IPS-18a (cell line): ENCODE data around the gene GRAP2.
"Not testable (repeated sequence)": the region's sequence is repeated elsewhere in the genome, so short reads cannot be mapped to it uniquely, and the experiment has no call there.

Experiments
- H3K27ac ChIP-seq: one replicate; pipeline ENCODE4 v1.5.1; 2013; ENCODE audit warnings: low read length
- H3K27me3 ChIP-seq: one replicate; pipeline ENCODE4 v1.6.1; 2013; ENCODE audit warnings: mild to moderate bottlenecking, low read length; ENCODE audit not compliant: control insufficient read depth, insufficient read depth
- H3K36me3 ChIP-seq: one replicate; pipeline ENCODE4 v1.6.1; 2013; ENCODE audit warnings: low read depth, low read length; ENCODE audit not compliant: control insufficient read depth
- H3K4me1 ChIP-seq: one replicate; pipeline ENCODE4 v1.6.1; 2013; ENCODE audit warnings: low read depth, low read length; ENCODE audit not compliant: control insufficient read depth
- H3K4me3 ChIP-seq: one replicate; pipeline ENCODE4 v1.5.1; 2013; ENCODE audit warnings: low read length
- H3K9ac ChIP-seq: one replicate; pipeline ENCODE4 v1.6.1; 2013; ENCODE audit warnings: mild to moderate bottlenecking, low read length, moderate library complexity
- H3K9me3 ChIP-seq: one replicate; pipeline ENCODE4 v1.6.1; 2013; ENCODE audit warnings: low read depth, low read length; ENCODE audit not compliant: control insufficient read depth

The GRAP2 gene

DNA sequence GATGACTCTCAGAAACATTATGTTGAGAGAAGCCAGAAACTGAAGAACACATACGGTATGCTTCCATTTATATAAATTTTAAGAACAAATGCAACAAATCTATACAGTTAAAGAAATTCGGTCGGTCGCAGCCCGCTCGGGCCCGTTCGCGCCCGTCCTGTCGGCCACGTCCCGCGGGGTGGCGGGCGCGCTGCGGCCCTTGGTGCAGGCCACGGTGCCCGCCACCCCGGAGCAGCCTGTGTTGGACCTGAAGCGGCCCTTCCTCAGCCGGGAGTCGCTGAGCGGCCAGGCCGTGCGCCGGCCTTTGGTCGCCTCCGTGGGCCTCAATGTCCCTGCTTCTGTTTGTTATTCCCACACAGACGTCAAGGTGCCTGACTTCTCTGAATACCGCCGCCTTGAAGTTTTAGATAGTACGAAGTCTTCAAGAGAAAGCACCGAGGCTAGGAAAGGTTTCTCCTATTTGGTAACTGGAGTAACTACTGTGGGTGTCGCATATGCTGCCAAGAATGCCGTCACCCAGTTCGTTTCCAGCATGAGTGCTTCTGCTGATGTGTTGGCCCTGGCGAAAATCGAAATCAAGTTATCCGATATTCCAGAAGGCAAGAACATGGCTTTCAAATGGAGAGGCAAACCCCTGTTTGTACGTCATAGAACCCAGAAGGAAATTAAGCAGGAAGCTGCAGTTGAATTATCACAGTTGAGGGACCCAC, 25.6 kb upstream of the GRAP2 start:
- H3K9me3 ChIP-seq, H3K4me3 ChIP-seq, H3K4me1 ChIP-seq, H3K27ac ChIP-seq, H3K27me3 ChIP-seq, H3K36me3 ChIP-seq, H3K9ac ChIP-seq: not testable (repeated sequence)

DNA sequence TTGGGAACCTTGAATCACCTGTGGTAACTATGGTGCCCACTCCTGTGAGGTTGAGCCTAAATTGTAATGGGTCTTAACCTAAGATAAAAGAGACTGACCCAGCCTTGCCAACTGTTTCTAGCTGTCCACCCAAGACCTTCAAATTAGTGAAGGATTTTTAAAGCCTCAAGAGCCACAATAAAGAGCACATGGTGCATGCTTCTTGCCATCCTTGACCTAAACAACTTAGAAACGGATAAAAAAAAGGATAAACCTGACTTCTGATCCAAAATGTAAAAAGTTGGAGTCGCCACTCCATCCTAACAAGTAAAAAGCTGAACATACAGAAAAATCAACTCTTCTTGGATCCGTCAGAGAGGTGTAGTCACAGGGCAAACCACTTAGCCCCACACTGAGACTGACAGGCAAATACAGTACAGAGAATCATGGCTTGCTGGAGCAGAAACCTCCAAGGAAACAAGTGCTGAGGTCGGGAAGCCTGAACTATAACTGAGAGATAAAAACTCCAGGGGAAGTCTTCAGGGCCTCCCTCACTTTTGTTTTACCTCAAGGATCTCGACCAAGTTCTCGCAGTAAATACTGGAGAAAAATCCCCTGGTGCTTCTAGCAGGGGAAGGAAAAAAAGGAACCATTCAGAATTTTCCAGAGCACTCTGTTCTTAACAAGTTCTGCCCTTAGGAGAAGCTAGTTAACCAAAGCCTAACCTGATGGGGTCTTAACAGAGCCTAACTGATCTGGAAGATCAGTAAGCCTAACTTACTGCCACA, 23.6 kb upstream of the GRAP2 start:
- Histone ChIP-seq H3K27me3 (no peaks in the 10 kb centered on the region), H3K36me3 (no peaks in the 10 kb centered on the region), H3K9me3 (no peaks in the 10 kb centered on the region), H3K4me3 (no peak overlapping the region), H3K9ac (no peak overlapping the region), H3K27ac (no peak overlapping the region), H3K4me1 (no peaks in the 10 kb centered on the region)

DNA sequence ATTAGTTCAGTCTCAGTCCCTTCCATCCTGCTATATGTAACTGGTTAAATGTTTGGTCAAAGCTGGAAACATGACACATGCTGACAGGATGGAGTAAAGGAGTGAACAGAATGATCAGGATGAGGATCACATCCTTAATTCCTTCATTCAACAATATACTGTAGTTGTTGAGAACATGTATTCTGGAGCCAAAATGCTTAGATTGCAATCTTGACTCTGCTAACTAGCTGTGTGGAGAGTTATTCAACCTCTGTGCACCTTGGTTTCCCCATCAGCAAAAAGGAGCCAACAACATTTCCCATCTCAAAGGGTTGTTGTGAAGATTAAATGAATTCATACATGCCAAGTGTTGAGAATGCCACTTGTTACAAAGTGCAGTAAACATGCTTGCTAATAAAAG, 20.2 kb upstream of the GRAP2 start:
- Histone ChIP-seq H3K27me3 (no peaks in the 10 kb centered on the region), H3K4me1 (no peaks in the 10 kb centered on the region), H3K9me3 (no peaks in the 10 kb centered on the region), H3K27ac (no peak overlapping the region), H3K9ac (no peak overlapping the region), H3K36me3 (no peaks in the 10 kb centered on the region), H3K4me3 (no peak overlapping the region)

DNA sequence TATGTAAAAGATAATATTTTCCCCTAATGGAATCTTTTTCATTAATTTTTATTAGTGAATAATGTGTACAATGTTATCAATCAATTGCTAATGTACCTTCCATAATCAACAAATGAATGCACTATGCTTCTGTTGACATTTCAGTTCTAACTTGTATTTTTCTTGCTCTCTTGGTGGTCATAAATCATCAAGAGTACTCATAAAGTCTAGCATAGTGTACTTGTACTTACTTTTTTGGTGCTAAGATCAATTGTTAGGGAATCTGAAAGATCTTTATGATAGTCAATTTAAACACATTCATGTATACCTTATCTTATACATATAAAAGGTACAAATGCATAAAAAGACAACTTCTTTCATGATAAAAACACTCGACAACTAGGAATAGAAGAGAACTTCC, 17.8 kb upstream of the GRAP2 start:
- Histone ChIP-seq H3K27ac (no peak overlapping the region), H3K9me3 (no peaks in the 10 kb centered on the region), H3K36me3 (no peaks in the 10 kb centered on the region), H3K4me1 (no peaks in the 10 kb centered on the region), H3K27me3 (no peaks in the 10 kb centered on the region), H3K4me3 (no peak overlapping the region), H3K9ac (no peak overlapping the region)

DNA sequence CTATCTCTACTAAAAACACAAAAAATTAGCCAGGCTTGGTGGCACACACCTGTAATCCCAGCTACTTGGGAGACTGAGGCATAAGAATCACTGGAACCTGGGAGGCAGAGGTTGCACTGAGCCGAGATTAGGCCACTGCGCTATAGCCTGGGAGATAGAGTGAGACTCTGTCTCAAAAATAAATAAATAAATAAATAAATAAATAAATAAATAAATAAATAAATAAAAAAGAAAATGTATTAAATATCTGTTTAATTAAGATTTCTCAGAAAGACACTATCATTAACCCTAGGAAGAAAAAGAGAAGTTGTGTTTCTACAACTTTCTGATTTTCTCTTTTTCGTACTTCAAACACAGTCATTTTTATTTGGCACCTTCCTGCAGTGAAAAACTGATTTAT, 11.0 kb upstream of the GRAP2 start:
- H3K36me3 ChIP-seq, H3K9ac ChIP-seq, H3K4me3 ChIP-seq, H3K9me3 ChIP-seq, H3K27me3 ChIP-seq, H3K4me1 ChIP-seq, H3K27ac ChIP-seq: not testable (repeated sequence)

DNA sequence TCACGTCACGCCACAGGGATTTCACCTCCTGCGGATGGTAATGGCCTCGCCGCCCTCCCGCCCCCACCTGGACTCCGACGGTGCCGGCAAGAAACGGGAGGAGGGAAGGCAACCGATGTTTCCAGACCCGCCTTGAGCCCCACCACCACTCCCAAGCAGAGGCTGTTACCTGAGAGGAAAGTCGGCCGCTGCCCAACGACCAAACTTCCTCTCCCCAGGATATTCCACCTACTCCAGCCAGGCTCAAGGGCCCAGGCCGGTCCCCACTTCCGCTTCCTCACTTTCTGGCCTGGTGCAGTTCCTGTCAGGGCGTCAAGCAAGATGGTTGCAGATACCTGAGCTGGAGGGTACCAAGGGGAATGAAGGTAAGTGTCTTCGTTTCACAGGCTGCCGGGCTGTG, 7.4 kb upstream of the GRAP2 start, which contains the start of gene ENTHD1:
Gene ENTHD1, minus strand, starts transcription at position 235 of the 400 bp plus-strand sequence. CDS start 6,012 bp downstream, outside the sequence.
- H3K9ac ChIP-seq: no peak within 1 kb of the TSS
- H3K27me3 ChIP-seq: no peaks in the 10 kb centered on the region
- H3K4me1 ChIP-seq: no peaks in the 10 kb centered on the region
- H3K9me3 ChIP-seq: no peaks in the 10 kb centered on the region
- H3K36me3 ChIP-seq: no peaks in the 10 kb centered on the region
- no peak within 1 kb of the TSS for H3K27ac ChIP-seq
- no peak within 1 kb of the TSS for H3K4me3 ChIP-seq

DNA sequence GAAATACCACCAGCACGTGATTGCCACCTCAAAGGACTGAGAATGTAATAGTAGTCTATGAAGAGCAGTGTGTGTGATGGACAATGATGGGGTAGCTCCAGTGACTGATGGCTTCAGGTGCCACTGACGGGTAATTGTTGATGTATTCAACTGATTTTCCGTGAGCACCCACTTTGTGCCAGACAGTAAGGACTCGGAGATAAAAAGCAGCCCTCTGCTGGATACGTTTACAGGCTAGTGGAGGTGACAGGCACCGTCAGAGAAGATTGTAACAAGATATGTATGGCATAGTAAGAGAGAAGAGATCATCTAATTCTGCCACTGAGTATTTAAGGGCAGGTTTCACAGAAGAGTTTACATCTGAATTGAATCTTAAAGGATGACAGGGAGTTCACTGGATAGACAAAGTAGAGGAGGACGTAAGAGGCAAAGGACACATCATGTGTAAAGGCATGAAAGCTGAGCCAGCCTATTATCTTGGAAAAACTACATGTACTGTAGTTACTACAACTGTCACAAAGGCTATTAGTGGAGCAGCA, 6.3 kb upstream of the GRAP2 start:
- Histone ChIP-seq H3K36me3 (no peaks in the 10 kb centered on the region), H3K4me1 (no peaks in the 10 kb centered on the region), H3K9ac (no peak overlapping the region), H3K27ac (no peak overlapping the region), H3K27me3 (no peaks in the 10 kb centered on the region), H3K9me3 (no peaks in the 10 kb centered on the region), H3K4me3 (no peak overlapping the region)

DNA sequence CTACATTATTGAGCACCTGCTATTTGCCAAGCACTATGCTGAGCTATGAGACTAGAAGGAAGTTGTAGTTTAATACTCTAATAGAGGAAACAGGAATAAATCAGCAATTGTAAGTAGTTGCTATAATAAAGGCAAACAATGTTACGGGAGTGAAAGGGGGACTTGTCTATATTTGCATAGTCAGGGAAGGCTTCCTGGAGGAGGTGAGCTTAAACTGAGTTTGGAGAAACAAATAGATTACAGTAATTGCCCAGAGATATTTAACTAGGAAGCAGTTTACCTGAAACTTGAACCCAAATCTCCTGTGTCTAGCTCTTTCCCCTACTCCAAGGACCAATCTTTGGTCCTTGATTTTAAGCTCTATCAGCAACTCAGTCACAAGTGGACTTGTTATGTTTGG, 5.2 kb upstream of the GRAP2 start:
- H3K4me3 ChIP-seq: no peak overlapping the region
- H3K9ac ChIP-seq: no peak overlapping the region
- no peaks in the 10 kb centered on the region for H3K27me3 ChIP-seq
- no peaks in the 10 kb centered on the region for H3K9me3 ChIP-seq
- no peaks in the 10 kb centered on the region for H3K4me1 ChIP-seq
- no peaks in the 10 kb centered on the region for H3K36me3 ChIP-seq
- no peak overlapping the region for H3K27ac ChIP-seq

DNA sequence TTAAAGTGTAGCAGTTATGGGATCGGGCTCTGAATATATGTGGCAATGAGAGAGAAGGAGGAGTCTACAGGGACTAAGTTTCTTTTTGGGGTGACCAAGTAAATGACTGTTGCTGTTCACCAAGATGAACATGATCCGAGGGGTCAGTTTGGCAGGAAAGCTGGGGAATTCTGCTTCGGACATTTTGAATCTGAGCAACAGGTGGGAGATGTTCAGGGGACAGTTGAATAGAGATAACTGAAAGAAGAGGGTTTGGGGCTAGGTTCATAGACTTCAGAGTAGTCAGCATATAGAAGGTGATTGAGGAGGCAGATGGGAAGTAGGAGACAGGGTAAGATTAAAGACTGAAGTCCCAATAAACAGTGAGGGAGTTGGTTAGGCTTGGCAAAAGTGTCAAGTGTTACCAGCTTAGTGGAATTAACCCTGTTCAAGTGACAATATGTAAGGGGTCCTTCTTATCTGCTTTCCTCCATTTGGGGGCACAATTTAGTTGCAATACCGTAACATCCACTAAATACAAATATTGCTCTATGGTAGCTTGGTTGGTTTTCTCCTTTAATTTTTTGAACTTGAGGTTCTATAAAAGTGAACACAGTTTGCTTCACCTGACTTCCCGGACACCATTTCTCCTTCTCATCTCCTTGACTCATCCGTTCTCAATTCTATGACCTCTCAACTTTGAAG, 4.4 kb upstream of the GRAP2 start:
- H3K4me3 ChIP-seq: no peak overlapping the region
- H3K9ac ChIP-seq: no peak overlapping the region
- no peaks in the 10 kb centered on the region for H3K4me1 ChIP-seq
- H3K9me3 ChIP-seq: no peaks in the 10 kb centered on the region
- H3K36me3 ChIP-seq: no peaks in the 10 kb centered on the region
- no peak overlapping the region for H3K27ac ChIP-seq
- H3K27me3 ChIP-seq: no peaks in the 10 kb centered on the region

DNA sequence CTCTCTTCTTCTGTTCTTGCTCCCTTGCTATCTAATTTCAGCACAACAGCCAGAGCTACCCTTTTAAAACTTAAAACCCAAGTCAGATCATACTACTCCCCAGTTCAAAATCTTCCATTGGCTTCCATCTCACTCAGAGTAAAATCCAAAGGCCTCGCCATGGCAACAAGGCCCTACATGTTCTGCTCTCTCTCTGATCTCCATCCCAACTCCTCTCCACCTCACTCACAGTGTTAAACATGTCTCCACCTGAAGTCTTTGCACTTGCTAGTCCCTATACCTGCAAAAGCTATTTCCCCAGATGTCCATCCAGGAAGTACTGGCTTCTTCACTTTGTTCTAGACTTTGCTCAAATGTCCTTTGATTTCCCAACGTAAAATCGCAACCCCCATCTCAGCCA, 3.0 kb upstream of the GRAP2 start:
- no peak overlapping the region for H3K27ac ChIP-seq
- no peak overlapping the region for H3K4me3 ChIP-seq
- no peaks in the 10 kb centered on the region for H3K4me1 ChIP-seq
- H3K27me3 ChIP-seq: no peaks in the 10 kb centered on the region
- H3K9me3 ChIP-seq: no peaks in the 10 kb centered on the region
- no peak overlapping the region for H3K9ac ChIP-seq
- H3K36me3 ChIP-seq: no peaks in the 10 kb centered on the region

DNA sequence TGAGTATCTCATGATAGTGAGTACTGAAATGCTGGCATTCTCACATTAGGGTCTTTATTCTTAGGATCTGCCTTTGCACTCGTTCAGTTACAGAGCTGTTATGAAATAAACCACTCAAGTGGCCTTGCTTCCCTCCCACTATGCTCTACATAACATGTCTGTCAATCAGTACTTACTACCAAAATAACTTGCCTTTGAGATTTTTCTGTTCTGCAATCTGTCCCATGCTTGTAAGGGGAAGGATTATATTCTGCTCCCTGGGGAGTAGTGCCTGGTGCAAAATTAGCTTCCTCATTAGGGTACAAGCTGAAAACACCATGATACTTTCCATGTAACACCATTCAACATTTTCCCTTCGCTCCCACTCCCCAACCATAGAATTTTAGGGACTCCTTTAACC, 1.9 kb upstream of the GRAP2 start:
- Histone ChIP-seq H3K27ac (no peak overlapping the region), H3K9ac (no peak overlapping the region)

More for the DNA sequence above, 1.9 kb upstream of the GRAP2 start:
- Histone ChIP-seq H3K4me3 (no peak overlapping the region), H3K36me3 (no peaks in the 10 kb centered on the region), H3K4me1 (no peaks in the 10 kb centered on the region), H3K27me3 (no peaks in the 10 kb centered on the region), H3K9me3 (no peaks in the 10 kb centered on the region)
